NCI-H446 treated with DMSO at 0.1 percent for 48 hours (cell line): ENCODE results near the gene CEACAM18.
"Not testable (repeated sequence)": the region's sequence is repeated elsewhere in the genome, so short reads cannot be mapped to it uniquely, and the experiment has no call there.

Source experiments
- DNase-seq: peaks from one replicate; lab custom pipeline; 2025; lab: John Stamatoyannopoulos, UW

CEACAM18 gene

DNA sequence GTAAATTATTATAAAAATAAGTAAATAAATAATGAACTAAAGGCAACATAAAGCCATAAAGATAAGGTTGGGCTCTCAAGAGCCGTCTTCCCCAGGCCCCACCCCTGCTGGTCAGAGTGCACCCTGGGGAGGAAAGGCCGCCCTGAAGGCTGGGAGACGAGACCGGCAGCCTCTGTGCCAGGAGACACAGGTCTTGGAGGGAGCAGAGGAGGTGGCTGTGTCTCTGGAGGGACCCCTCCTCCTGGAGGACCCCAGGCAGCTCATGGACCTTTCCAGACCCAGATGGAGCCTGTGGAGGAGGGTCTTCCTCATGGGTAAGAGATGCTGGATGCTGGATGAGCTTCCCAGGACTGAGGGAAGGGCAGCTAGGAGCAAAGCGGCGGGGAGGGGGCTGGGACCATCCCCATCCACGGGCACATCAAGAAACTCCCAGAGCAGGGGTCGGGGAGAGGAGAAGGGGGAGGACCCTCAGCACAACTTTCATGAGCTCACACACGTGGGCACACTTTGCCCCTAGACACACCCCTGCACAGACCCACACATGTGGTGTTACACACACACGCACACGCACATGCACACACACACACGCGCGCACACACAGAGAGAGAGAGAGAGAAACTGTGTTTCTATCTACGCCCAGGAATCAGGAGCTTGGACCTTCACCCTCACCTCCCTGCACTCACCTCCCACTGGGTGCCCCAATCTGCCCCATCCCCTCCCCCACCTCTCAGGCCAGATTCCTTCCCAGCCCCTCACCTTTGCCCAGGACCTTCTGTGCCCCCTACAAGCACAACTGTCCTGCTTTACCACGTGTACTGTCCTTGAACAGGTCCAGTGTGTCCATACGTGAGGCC is at the start of gene CEACAM18:
Gene CEACAM18 (plus strand): TSS at position 159 of the 854 bp plus-strand sequence.
- DNase-seq, result no peak

DNA sequence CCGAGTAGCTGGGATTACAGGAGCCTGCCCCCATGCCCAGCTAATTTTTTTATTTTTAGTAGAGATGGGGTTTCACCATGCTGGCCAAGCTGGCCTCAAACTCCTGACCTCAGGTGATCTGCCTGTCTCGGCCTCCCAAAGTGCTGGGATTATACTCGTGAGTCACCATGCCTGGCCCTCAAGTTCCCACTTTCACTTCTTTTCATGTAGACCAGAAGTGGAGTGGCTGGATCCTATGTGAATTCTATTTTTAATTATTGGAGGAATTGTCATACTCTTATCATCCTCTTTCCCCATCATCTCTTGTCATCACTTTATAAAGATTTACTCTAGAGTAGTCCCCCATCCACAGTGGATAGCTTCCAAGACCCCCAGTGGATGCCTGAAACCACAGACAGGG is 48.1 kb upstream of the CEACAM18 start:
- no peak for DNase-seq

DNA sequence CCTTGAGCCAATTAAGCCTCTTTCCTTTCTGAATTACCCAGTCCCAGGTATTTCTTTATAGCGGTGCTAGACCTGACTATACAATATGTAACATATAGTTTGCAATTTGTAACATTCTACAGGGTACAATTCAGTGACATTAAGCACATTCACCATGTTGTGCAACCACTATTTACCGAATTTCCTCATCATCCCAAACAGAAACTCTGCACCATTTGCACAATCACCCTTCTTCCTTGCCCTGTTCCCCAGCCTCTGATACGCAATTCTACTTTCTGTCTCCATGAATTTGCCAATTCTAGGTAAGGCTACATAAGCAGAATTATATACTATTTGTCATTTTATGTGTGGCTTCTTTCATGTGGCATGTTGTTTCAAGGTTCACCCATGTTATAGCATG is 47.2 kb upstream of the CEACAM18 start:
- DNase-seq, result no peak

DNA sequence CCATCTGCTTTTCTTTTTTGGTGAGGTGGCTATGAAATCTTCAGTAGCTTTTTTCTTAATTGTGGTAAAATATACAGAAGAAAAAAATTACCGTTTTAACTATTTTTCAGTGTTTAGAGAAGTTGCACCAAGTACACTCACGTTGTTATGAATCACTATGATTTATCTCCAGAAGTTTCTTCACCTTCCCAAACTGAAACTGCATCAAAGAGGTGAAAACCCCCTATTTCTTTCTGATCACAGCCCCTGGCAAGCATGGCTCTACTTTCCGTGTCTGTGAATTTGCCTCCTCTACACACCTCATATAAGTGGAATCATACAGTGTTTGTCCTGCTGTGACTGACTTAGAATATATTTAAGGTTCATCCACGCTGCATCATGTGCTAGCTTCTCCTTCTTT is 45.3 kb upstream of the CEACAM18 start:
- no peak for DNase-seq

DNA sequence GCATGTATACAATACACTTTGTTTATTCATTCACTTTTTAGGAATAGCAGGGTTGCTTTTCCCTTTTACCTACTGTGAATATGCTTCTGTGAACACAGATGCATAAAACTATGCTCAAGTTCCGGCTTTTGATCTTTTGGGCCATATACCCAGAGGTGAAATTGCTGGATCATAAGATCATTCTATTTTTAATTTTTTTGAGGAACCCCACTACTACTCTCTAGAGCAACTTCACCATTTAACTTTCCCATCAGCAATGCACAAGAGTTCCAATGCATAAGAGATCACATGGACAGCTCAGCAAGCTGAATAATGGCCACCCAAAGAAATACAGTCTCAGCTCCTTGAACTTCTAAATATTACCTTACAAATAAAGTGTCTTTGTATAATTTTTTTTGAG is 43.9 kb upstream of the CEACAM18 start:
- no peak for DNase-seq

DNA sequence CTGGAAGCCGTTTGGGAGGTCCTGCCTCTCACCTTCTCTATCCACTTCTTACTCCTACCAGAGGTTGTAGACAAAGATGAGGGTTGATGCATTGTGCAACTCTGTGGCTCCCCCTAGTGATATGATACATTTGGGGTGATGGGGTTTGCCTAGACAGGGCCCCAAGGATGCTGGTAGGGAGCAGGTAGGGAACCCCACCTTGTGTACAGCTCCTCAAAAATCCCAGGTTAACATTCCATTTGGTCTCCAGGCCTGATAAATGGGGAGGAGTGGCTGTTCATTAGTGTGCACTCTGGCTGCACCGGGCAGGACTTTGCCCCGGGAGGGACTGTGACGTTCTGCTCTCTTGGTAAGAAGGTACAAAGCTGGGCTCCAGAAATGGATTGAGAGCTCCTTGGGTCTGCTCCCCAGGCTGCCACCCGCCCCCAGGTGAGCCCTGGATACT is 39.3 kb upstream of the CEACAM18 start:
- no peak for DNase-seq

DNA sequence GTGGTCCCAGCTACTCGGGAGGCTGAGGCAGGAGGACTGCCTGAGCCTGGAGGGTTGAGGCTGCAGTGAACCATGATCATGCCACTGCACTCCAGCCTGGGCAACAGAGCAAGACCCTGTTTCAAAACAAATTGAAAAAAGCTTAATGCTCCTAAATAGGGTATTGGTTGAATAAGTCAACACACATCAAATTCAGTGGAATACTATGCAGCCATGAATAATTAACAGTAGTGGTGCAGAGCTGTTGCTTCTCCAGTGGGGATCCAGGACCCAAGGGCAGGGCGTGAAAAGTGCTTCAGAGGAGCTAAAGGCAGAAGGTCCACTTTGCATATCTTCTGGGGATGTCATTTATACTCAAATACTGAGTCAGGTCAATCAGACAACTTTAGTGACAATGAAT is 38.3 kb upstream of the CEACAM18 start:
- no peak for DNase-seq

DNA sequence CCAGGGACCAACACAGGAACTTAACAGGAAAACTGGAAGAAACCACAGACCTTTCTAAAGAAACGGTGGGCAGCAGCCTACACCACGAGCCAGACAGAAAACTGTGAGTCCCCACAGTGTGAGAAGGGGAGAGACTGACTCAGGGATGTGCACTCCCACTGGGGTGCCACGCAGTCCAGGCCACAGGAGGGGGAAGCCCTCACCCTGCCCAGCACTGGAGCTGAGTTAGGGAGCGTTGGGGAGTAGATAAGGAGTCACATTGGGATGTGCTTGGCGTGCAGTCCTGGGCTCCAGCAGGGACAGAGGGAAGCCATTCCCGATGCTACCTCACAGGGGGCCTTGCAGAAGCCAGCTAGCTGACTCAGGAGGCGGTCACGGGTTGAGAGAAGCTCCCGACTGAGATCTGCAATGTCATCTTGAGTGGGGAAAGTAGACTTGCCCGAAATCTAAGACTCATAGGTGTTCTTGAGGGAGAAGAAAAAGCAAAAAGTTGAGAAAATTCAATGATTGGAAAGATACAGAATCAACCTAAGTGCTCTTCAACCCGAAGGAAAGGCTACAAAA is 37.4 kb upstream of the CEACAM18 start:
- no peak for DNase-seq

DNA sequence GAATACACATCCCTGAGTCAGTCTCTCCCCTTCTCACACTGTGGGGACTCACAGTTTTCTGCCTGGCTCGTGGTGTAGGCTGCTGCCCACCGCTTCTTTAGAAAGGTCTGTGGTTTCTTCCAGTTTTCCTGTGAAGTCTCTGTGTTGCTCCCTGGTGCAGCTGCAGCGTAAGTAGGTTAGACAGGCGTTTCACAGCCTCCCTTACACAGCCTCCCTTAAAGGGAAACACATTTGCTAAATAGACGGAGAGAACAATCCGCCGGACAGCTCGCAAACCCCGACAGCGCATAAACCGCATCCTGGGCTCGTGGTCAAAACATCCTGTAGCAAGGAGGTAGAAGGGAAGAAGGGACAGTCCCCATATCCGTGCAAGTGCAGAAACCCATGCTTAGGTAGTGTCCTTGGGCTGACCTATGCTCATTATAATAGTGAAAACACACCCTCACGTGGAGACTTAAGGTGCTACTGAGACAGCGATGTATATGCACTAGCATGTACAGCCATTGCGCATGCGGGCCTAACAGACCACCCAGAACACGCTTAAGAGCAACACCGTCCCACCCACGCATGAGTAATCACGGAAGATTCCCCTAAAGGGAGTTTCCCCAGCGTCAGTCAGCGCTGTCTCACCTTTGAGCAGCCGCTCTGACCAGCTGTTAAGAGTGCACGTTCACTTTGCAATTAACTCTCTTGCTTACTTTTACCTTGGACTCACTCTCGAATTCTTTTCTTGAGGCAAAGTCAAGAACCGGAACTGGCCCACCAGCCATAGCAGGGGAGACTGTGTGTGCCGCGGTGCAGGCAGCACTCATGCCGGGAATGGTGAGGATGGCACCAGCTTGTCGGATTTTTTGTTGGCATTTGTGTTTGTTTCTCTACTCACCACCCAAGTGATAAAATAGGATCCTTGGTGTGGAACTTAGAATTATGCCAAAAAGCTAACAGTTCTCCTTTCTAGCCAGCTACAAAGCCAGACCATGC is 36.6 kb upstream of the CEACAM18 start:
- DNase-seq, result no peak

DNA sequence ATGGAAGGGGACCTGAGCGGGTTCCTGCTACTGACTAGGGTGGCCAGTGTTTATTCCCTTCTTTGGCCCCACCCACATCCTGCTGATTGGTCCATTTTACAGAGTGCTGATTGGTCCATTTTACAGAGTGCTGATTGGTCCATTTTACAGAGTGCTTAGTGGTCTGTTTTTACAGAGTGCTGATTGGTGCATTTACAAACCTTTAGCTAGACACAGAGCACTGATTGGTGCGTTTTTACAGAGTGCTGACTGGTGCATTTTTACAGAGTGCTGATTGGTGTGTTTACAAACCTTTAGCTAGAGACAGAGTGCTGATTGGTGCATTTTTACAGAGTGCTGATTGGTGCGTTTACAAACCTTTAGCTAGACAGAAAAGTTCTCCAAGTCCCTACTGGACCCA is 30.8 kb upstream of the CEACAM18 start:
- DNase-seq, result not testable (repeated sequence)

DNA sequence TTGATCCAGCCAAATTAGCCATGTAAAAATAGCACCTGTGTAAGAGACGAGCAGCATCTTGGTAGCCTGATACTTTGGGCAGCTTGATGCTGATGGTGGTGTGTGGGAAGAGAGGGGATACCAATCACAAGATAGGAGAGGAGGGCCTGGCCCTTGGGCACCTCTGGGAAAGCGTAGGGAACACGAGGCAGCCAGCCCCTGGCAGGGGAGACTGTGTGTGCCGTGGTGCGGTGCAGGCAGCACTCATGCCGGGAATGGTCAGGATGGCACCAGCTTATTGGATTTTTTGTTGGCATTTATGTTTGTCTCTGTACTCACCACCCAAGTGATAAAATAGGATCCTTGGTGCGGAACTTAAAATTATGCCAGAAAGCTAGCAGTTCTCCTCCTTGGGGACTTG is 30.3 kb upstream of the CEACAM18 start:
- DNase-seq, result no peak

DNA sequence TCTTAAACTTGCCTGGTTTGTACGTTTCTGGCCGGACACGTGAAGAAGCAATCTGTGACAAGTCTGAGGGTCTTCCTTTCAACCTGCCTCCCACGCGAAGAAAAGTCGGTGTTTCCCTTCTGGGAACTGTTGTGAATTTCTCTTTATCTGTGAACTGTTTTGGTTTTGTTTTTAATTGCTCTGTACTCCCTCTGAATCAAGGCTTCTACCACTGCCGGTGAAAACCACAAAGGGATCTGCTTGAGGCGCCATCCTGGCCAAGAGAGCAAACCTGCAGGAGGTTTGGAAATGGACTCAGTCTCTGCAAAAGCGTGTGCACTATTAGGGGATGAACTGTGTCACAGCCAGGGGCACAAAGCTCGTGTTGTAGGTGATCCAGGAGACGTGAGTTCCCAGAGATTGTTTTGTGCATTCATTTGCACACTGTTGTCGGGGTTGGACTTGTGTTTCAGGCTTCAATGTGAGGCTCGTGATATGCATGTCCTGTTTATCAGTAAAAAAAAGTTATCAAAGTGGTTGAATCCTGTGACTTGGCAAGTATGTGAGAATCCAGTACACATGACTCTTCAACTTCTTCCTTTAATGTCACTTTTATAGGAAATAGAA is 29.8 kb upstream of the CEACAM18 start:
- DNase-seq, result no peak

DNA sequence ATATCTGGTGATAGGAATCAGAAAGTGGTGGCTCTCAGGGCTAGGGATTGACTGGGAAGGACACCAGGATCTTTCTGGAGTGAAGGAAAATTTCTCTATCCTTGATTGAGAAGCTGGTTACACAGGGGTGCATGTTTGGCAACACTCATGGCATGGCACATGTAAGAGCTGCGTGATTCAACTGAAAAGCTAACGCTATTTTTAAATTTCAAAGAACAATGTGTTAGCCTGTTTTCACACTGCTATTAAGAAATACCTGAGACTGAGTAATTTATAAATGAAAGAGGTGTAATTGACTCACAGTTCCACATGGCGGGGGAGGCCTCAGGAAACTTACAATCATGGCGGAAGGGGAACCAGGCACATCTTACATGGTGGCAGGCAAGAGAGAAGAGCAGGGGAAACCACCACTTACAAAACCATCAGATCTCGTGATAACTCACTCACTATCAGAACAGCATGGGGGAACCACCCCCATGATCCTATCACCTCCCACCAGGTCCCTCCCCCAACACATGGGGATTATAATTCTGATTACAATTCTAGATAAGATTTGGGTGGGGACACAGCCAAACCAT is 27.5 kb upstream of the CEACAM18 start:
- DNase-seq, result no peak

DNA sequence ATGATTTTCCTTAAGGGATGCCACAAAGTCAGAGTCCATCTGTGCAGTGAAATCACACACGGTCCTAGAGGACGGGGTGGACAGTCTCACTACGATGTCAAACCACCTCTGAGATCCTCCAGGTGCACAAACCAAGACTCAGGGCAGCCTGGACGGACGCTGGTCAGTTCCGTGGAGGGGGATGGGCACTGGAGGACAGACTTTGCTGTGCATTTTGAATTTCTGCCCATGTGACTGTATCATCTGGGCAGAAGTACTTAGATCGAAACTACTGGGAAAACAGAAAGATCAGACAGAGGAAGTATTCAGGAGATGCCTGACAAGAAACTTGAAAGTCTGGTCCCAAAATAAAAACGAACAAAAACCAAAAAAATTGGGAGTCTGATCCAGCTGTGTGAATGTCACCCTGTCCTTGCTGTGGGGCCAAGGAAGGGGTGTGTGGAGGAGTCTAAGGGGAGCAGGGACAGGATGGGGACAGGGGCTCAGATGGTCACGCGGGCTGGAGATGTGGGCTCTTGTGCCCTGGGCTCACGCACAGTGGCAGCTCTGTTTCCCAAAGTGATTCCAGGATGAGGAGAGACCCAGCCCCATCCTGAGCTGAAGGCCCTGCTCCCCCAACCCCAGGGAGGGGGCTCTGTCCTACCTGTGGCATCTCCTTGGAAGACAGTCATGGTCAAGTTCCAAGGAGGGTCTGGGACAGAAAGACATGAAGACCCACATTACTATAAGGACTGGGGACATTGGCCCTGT is 21.6 kb upstream of the CEACAM18 start:
- DNase-seq, result no peak

DNA sequence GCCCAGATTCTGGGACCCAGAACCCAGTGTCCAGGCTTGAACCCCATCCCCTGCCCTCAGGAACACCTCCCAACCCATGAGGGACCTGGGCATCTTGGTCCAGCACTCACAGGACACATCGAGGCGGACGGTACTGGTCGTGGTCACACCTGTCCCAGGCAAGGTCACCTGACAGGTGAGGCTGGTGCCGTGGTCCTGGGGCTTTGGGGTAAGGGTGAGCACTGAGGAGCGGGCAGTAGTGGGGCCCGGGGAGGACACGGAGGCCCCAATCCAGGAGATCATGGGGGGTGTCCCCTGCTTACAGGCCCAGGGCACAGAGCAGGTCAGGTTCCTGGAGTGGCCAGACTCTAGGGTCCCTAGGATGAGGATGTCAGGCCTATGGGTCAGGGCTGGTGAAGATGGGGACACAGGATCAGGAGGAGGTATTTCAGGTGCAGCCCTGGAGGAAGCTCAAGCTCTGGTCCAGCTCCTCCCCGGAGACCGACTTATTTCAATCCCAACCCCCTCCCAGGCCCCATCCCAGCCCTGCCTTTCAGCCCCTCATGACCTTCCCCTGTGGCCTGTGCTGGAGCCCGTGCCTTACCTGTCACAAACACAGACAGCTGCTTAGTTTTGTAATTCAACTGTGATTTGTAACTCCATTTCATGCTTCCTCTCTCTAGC is 20.9 kb upstream of the CEACAM18 start:
- DNase-seq, result no peak

DNA sequence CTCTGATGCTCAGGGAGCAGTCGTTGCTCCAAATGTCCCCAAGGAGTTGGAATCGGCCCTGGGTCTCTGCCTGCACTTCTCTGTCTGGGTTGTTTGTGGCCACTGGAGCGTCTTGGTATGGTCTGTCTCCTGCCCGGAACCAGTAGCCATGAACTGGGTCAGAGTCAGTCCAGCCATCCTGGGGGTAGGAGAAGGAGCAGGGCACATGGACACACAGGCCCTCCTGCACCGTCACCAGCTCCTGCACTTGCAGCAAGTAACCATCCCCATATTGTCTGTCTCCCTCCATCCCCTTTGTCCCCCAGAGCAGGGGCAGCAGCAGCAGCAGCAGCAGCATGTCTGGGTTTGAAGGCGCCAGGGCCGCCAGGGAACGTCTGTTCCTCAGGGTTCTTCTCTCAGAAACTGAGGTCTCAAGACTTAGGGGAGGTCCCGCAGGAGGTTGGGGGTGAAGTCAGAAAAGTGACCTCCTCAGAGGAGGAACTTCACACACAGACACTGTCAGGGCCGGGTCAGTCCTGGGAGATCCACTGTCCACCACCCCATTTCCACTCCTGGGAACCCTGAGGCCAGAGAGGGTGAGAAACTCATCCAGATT is 20.2 kb upstream of the CEACAM18 start, which contains the start of gene SIGLEC8:
Gene SIGLEC8 (minus strand): TSS at position 404 of the 595 bp plus-strand sequence. CDS start 67 bp downstream, at position 337.
- no peak for DNase-seq

DNA sequence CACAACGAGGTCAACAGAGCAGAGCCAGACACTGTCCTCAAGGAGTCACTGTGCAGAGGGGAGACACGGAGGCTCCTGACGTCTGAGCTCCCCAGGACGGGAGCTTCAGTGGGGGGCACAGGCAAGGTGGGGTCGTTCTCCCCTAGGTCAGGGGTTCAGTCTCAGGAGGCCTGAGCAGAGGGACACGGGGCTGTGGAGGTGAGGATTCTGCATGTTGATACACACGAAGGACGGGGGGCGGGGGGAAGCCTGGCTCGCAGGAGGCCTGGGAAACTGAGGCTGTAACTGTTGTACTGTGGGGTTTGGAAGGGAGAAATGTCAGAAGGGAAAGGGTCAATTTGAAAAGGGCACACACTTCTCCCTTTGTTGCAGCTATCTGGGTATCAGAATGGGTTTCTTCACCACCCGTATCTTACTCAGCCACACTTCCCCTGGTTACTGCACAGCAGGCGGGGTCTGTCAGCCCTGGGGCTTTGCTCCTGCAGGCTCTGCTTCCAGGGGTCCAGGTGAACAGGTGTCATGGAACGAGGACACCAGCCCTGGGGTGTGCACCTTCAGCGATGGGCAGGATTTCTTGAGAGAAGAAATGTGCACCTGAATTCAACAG is 19.3 kb upstream of the CEACAM18 start:
- no peak for DNase-seq

DNA sequence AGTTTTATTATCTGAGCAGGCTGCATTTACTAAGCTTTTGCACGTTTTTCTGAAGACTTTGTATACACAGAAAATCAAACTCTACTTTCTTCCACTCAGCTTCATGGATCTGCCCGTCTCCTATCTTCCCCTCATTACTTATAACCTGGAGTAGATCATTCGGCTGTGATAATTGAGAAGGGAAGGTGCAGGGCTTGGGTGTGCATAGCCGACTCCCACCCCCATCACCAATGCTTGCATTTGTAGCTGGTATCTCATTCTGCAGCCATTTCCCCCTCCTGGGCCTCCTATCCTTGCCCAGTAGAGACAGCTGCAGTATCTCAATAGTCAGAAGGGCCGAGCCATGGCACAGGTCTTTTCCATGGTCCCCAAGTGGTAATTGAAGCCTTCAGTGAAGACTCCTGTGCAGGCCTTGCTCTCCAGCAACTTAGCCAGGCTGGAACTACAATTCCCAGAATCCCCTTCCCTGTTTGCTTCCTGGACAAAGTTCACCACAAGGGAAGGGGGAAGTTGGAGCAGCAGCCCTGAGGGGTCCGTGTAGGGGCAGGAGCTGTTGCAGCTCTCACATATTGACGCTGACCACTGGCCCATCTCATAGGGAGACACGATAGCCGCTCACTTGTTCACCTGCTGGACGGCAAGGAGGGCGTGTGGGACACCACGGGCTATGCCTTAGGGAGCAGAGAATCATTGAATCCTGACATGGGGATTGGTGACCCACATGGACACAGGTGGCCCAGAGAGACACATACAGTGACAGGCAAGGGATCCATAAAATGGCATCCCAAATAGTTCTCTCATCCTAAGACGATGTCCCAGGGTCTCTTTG is 18.0 kb upstream of the CEACAM18 start:
- peak; percentile 4 for DNase-seq
